CD4-positive, alpha-beta memory T cell (primary cell): ENCODE results near the gene SSUH2. TPM values are rescaled to one million over a fixed set of nuclear protein-coding genes. Genes with fewer than 3 reads are reported as not detected.

ENCODE experiments used
- CTCF ChIA-PET: fragments of 350-600 bp; sonication (Branson Sonifier 250); formaldehyde crosslinking; loops from one replicate; lab custom pipeline; 2021; ENCODE audit warnings: inconsistent platforms; ENCODE audit not compliant: partially characterized antibody; lab: Charles Lee
- POLR2A ChIA-PET: fragments of 350-600 bp; sonication (Branson Sonifier 250); formaldehyde crosslinking; loops from one replicate; lab custom pipeline; 2021; ENCODE audit not compliant: partially characterized antibody; lab: Charles Lee
- DNase-seq, 5 donors: peaks; one replicate each; pipeline versions ENCODE4 v3.0.0 to v3.0.0-alpha.2; 2020 to 2022; ENCODE audit warnings: mixed read lengths in 1 of 5
- H3K27ac ChIP-seq: one replicate; pipeline ENCODE4 v1.7.0; 2013; ENCODE audit warnings: low read depth, low read length
- H3K27me3 ChIP-seq: 2 replicates; pipeline ENCODE4 v1.7.0; 2013; ENCODE audit warnings: mild to moderate bottlenecking, low read length, moderate library complexity; ENCODE audit not compliant: insufficient read depth
- H3K36me3 ChIP-seq: 2 replicates; pipeline ENCODE4 v1.7.0; 2013; ENCODE audit warnings: mild to moderate bottlenecking, low read length, moderate library complexity; ENCODE audit not compliant: insufficient read depth
- H3K4me1 ChIP-seq: 2 replicates; pipeline ENCODE4 v1.7.0; 2013; ENCODE audit warnings: mild to moderate bottlenecking, low read length, moderate library complexity; ENCODE audit not compliant: insufficient read depth
- H3K4me3 ChIP-seq, 2 donors: one replicate each; pipeline ENCODE4 v1.7.0; 2013; ENCODE audit warnings: low read length in 2 of 2, mild to moderate bottlenecking in 1 of 2
- H3K9me3 ChIP-seq, 2 donors: one replicate each; pipeline ENCODE4 v1.7.0; 2013; ENCODE audit warnings: low read length in 2 of 2, control low read depth in 1 of 2; ENCODE audit not compliant: control insufficient read depth in 1 of 2
- H3K27ac Mint-ChIP-seq, 7 donors: one replicate each; pipeline ENCODE4 v1.8.0; 2020 to 2021; ENCODE audit warnings: mixed read lengths in 7 of 7, mild to moderate bottlenecking in 6 of 7, inconsistent platforms in 3 of 7, moderate library complexity in 3 of 7
- H3K27me3 Mint-ChIP-seq, 2 donors: one replicate each; pipeline ENCODE4 v1.8.0; 2020 to 2021; ENCODE audit warnings: mixed read lengths in 2 of 2
- H3K36me3 Mint-ChIP-seq, 2 donors: one replicate each; pipeline ENCODE4 v1.8.0; 2020 to 2021; ENCODE audit warnings: mixed read lengths in 2 of 2, inconsistent platforms in 1 of 2, mild to moderate bottlenecking in 1 of 2
- H3K4me1 Mint-ChIP-seq, 4 donors: one replicate each; pipeline ENCODE4 v1.8.0; 2020 to 2021; ENCODE audit warnings: mixed read lengths in 4 of 4, mild to moderate bottlenecking in 1 of 4
- H3K4me3 Mint-ChIP-seq, 8 donors: one replicate each; pipeline ENCODE4 v1.8.0; 2020 to 2021; ENCODE audit warnings: mixed read lengths in 8 of 8, mild to moderate bottlenecking in 7 of 8, moderate library complexity in 6 of 8, inconsistent platforms in 3 of 8
- H3K9me3 Mint-ChIP-seq, 8 donors: one replicate each; pipeline ENCODE4 v1.8.0; 2020 to 2021; ENCODE audit warnings: mixed read lengths in 8 of 8, mild to moderate bottlenecking in 5 of 8, inconsistent platforms in 3 of 8, moderate library complexity in 1 of 8
- intact Hi-C: fragments of 100-400 bp; cut with micrococcal nuclease; formaldehyde crosslinking; loops from one replicate; pipeline ENCODE4 v1.15.1; 2023
- polyA plus RNA-seq, 2 donors: library from polyadenylated mRNA; unstranded; fragments of 300-500 nt; fragmentation: Illumina TruSeq; gene quantifications; one replicate each; pipeline ENCODE4 v1.2.3, GENCODE V29; 2021
- total RNA-seq, 2 experiments: library from RNA; stranded (reverse); gene quantifications; one replicate each; pipeline ENCODE4 v1.2.3, GENCODE V29; 2021

SSUH2 gene
- total and polyA plus RNA-seq, 4 experiments from 2014 or later, result not detected

DNA sequence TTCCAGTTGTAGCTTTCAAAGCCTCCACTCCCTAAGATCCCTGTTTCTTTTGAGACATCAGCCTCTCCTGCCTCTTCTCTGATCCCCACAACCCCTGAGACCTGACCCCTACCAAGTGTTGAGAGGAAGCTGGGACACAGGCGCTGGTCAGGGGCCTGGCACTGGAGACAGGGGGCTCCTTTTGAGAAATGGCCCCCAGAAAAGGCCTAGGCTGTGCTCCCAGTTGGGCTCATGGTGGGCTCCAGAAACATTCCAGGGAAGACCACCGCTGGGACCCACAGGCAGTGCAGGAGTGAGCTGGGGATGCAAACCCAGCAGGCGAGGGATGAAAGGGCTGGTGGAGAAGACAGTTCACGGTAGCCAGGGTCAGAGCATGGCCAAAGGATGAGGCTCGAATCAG lies 16.6 kb downstream of the SSUH2 start:
- H3K27ac ChIP-seq, result no peak overlapping the region
- peak overlapping the region in 3 of 8 donors; percentile 17 to 29 (median 26) for H3K4me3 Mint-ChIP-seq
- intact Hi-C loops, result loop anchor here (10.0 kb wide), 2 partner anchors 123 to 303 kb away; partner anchors contain the start of gene LMCD1

DNA sequence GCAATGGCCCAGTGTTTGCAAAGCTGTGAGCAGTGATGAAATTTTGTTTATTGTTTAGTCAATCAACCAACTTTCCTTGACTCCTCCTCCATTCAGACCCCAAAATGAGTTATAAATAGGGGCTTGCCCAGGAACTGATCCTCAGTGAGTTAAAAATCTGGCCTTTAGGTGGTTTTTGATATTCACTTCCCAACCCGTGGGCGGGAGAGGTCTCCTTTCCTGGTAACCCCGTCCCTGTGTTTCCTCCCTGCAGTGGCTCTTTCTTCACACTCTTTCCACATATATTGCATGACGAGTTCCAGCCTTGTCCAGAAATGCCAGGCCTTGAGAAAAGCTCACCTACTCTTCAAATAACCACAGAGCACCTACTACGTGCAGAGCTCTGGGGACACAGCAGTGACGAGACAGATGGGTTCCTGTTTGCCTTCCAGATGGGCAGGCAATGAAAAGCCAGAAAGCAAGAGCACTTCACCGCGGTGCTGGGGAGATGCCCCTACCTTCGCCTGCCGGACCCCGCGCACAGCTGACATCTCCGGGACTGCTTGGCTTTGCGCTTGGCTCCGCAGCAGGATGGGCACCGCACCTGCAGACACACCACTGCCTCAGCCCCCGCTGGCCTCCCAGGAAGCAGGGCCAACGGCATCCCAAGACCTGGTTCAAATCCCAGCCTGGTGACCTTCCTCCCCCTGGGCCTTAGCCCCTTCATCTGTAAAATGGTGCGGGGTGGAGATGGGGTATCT lies 17.2 kb downstream of the SSUH2 start:
- H3K27me3 Mint-ChIP-seq, result peaks cover 0 to 3% of the 10 kb centered on the region in 2 donors
- intact Hi-C loops, result loop anchor here (10.0 kb wide), 2 partner anchors 123 to 303 kb away; partner anchors contain the start of gene LMCD1

More for the DNA sequence above, 16.6 kb downstream of the SSUH2 start:
- POLR2A ChIA-PET, result no interaction called here
- CTCF ChIA-PET, result no interaction called here
- Mint-ChIP-seq H3K4me1 (peaks cover 8 to 21% (median 15%) of the 10 kb centered on the region in 4 donors), H3K9me3 (peaks cover 0 to 2% (median 0%) of the 10 kb centered on the region in 8 donors), H3K27me3 (peaks cover 0 to 3% of the 10 kb centered on the region in 2 donors), H3K36me3 (no peaks in the 10 kb centered on the region), H3K27ac (peak overlapping the region in 1 of 7 donors; percentile 77)
- Histone ChIP-seq H3K4me1 (peaks cover 5% of the 10 kb centered on the region), H3K4me3 (no peak overlapping the region), H3K9me3 (no peaks in the 10 kb centered on the region), H3K27me3 (no peaks in the 10 kb centered on the region), H3K36me3 (no peaks in the 10 kb centered on the region)
- no peak for DNase-seq

DNA sequence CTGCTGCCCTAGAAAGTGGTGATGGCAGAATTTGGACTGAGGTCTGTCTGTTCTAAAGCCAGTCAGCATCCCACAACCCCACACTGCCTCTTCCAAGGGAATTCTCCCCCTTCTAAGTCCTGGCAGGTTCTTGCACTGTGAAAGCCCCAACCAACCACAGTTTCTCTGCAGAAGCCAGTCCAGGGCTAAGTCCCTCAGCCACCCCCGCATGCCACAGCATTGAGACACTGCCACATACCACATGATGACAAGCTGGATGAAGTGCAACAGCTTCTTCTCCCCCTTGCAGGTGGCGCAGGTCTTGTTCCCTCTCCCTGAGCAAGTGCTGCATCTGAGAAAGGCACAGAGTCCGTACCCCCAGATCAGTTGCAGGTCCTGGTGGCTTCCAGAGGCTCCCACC lies 18.6 kb downstream of the SSUH2 start:
- ChIA-PET CTCF (interaction anchor here (1.9 to 2.1 kb wide), 2 partner anchors 17 to 184 kb away, joined by 4 to 7 read pairs; no protein-coding TSS in a partner anchor), POLR2A (no interaction called here)
- Mint-ChIP-seq H3K36me3 (no peaks in the 10 kb centered on the region), H3K27ac (no peak overlapping the region), H3K4me3 (no peak overlapping the region), H3K9me3 (peaks cover 0 to 2% (median 0%) of the 10 kb centered on the region in 8 donors), H3K27me3 (peaks cover 0 to 3% of the 10 kb centered on the region in 2 donors), H3K4me1 (peaks cover 9 to 23% (median 16%) of the 10 kb centered on the region in 4 donors)
- Histone ChIP-seq H3K4me3 (no peak overlapping the region), H3K27me3 (no peaks in the 10 kb centered on the region), H3K4me1 (peaks cover 5% of the 10 kb centered on the region), H3K9me3 (no peaks in the 10 kb centered on the region), H3K27ac (no peak overlapping the region), H3K36me3 (no peaks in the 10 kb centered on the region)
- DNase-seq, result no peak
- intact Hi-C loops, result loop anchor here (10.0 kb wide), 2 partner anchors 121 to 301 kb away; partner anchors contain the start of gene LMCD1

More for the DNA sequence above, 17.2 kb downstream of the SSUH2 start:
- Histone ChIP-seq H3K4me1 (peaks cover 5% of the 10 kb centered on the region), H3K9me3 (no peaks in the 10 kb centered on the region), H3K4me3 (no peak overlapping the region), H3K27ac (no peak overlapping the region), H3K27me3 (no peaks in the 10 kb centered on the region), H3K36me3 (no peaks in the 10 kb centered on the region)
- no peak for DNase-seq
- ChIA-PET CTCF (interaction anchor here (0.6 kb wide), 1 partner anchor 1365 kb away, joined by 3 read pairs; no protein-coding TSS in a partner anchor), POLR2A (no interaction called here)
- Mint-ChIP-seq H3K9me3 (peaks cover 0 to 2% (median 0%) of the 10 kb centered on the region in 8 donors), H3K36me3 (no peaks in the 10 kb centered on the region), H3K4me3 (no peak overlapping the region), H3K27ac (no peak overlapping the region), H3K4me1 (peaks cover 9 to 23% (median 16%) of the 10 kb centered on the region in 4 donors)

DNA sequence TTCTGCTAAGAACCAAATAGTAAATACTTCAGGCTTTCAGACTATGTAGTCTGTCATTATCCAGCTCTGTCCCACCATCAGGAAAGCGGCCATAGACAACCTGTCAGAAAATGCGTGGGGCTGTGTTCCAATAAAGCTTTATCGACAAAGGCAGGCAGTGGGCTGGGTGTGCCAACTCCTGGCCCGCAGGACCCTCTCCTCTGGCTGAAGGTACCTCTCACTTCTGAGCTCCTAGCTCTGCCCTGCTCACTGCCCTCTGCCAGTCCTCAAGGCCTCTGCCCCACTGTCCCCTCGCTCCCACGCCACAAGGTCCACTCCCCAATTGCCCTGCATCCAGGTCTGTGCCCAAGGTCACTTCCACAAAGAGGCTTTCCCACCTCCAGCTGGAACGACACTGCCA lies 20.0 kb downstream of the SSUH2 start:
- CTCF ChIA-PET, result interaction anchor here (0.7 to 2.1 kb wide), 3 partner anchors 16 to 207 kb away, joined by 3 to 7 read pairs (median 4); no protein-coding TSS in a partner anchor
- POLR2A ChIA-PET, result no interaction called here
- H3K27ac ChIP-seq, result no peak overlapping the region
- no peak overlapping the region for H3K4me3 Mint-ChIP-seq
- no peaks in the 10 kb centered on the region for H3K36me3 Mint-ChIP-seq
- peaks cover 0 to 3% of the 10 kb centered on the region in 2 donors for H3K27me3 Mint-ChIP-seq
- peaks cover 5% of the 10 kb centered on the region for H3K4me1 ChIP-seq
- H3K36me3 ChIP-seq, result no peaks in the 10 kb centered on the region
- H3K4me3 ChIP-seq, result no peak overlapping the region
- H3K9me3 Mint-ChIP-seq, result peaks cover 0 to 2% (median under 1%) of the 10 kb centered on the region in 8 donors
- DNase-seq, result no peak
- peaks cover 8 to 17% (median 13%) of the 10 kb centered on the region in 4 donors for H3K4me1 Mint-ChIP-seq
- H3K27me3 ChIP-seq, result no peaks in the 10 kb centered on the region
- H3K9me3 ChIP-seq, result no peaks in the 10 kb centered on the region
- intact Hi-C loops, result loop anchor here (10.0 kb wide), 2 partner anchors 120 to 300 kb away; partner anchors contain the start of gene LMCD1
- no peak overlapping the region for H3K27ac Mint-ChIP-seq

DNA sequence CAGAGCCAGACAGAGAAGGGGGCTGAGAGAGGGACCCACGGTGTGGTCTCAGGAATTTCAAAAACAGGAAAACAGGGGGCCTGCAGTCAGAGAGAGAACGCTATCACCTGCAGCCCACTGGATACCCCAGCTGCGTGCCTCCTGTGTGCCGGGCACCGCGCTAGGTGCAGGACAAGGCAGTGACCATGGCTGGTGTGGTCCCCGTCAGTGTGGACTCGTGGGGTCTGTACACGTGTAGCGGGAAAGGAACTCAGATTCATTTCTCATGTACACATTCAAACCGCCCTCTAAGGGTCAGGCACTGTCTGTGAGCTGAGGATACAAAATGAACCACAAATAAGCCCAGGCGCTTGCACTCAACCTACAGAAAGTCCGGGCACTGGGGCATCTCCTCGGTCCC lies 20.9 kb downstream of the SSUH2 start:
- no peak overlapping the region for H3K27ac Mint-ChIP-seq
- no peaks in the 10 kb centered on the region for H3K9me3 ChIP-seq
- DNase-seq, result no peak
- no peak overlapping the region for H3K27ac ChIP-seq
- H3K27me3 ChIP-seq, result no peaks in the 10 kb centered on the region
- no peaks in the 10 kb centered on the region for H3K36me3 Mint-ChIP-seq
- no peaks in the 10 kb centered on the region for H3K4me1 ChIP-seq
- peak overlapping the region in 1 of 8 donors; percentile 80 for H3K4me3 Mint-ChIP-seq
- H3K36me3 ChIP-seq, result no peaks in the 10 kb centered on the region
- H3K27me3 Mint-ChIP-seq, result peaks cover 0 to 2% of the 10 kb centered on the region in 2 donors
- no peak overlapping the region for H3K4me3 ChIP-seq
- H3K4me1 Mint-ChIP-seq, result peaks cover 3 to 10% (median 8%) of the 10 kb centered on the region in 4 donors
- ChIA-PET POLR2A (no interaction called here), CTCF (no interaction called here)
- peaks cover 0 to 6% (median 2%) of the 10 kb centered on the region in 8 donors for H3K9me3 Mint-ChIP-seq
- intact Hi-C loops, result loop anchor here (10.0 kb wide), 2 partner anchors 119 to 299 kb away; partner anchors contain the start of gene LMCD1

DNA sequence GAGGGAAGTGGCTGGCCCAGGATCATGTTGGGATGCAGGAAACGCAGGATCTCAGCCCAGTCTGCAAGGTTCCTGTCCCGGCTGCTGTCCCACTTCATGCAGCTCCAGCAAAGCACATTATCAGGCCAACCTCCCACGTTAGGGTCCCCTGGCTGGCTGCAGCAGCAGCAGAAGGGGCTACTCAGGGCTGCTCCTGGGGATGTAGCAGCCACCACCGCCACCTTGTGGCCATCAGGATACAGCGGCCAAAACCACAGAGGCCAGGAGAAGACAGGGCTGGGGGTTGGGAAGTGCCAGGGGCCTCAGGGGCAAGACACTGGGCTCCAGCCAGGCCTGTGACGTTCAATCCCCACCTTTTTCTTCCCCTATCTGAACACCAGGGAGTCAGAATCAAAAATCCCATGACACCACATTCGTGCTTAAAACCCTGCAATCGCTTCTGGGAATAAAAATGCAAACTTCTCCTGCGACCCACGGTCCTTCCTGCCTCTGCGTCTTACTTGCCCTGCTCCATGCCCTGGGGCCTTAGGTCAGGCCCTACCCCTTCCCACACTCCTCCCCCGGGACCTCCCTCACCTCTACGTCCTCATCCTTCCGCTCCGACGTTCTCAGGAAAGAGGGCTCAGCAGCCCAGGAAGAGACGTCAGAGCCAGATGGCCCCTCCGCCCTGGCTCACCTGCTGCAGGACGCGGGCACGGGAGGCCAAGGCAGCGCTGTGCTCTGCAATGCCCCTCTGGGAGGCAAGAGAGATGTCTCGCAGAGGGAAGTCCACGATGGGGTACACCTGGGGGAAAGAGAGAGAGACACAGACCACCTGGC lies 21.5 kb downstream of the SSUH2 start:
- peak overlapping the region in 1 of 7 donors; percentile 52 for H3K27ac Mint-ChIP-seq
- H3K9me3 Mint-ChIP-seq, result peaks cover 0 to 6% (median 2%) of the 10 kb centered on the region in 8 donors
- H3K27me3 Mint-ChIP-seq, result peaks cover 0 to 2% of the 10 kb centered on the region in 2 donors
- intact Hi-C loops, result loop anchor here (10.0 kb wide), 2 partner anchors 118 to 298 kb away; partner anchors contain the start of gene LMCD1
- no peaks in the 10 kb centered on the region for H3K36me3 Mint-ChIP-seq
- no peaks in the 10 kb centered on the region for H3K27me3 ChIP-seq
- CTCF ChIA-PET, result interaction anchor here (0.6 to 1.1 kb wide), 3 partner anchors 10 to 114 kb away, joined by 3 to 4 read pairs (median 3); no protein-coding TSS in a partner anchor
- no peak overlapping the region for H3K4me3 ChIP-seq
- no peaks in the 10 kb centered on the region for H3K4me1 ChIP-seq
- no peaks in the 10 kb centered on the region for H3K36me3 ChIP-seq
- POLR2A ChIA-PET, result no interaction called here
- H3K4me1 Mint-ChIP-seq, result peaks cover 1 to 10% (median 5%) of the 10 kb centered on the region in 4 donors
- peak overlapping the region in 5 of 8 donors; percentile 1 to 80 (median 35) for H3K4me3 Mint-ChIP-seq
- H3K9me3 ChIP-seq, result no peaks in the 10 kb centered on the region
- no peak overlapping the region for H3K27ac ChIP-seq
- DNase-seq, result peak in 2 of 5 donors; percentile 14 to 22
